Activated CD8-positive, alpha-beta memory T cell treated with anti-CD3 and anti-CD28 coated beads, Interleukin-2, amount 50 U/mL, for 24 hours (primary cell): ENCODE measurements around the gene EPHA2.
"Not testable (repeated sequence)": the region's sequence is repeated elsewhere in the genome, so short reads cannot be mapped to it uniquely, and the experiment has no call there.

Source experiments
- DNase-seq: peaks from one replicate; pipeline ENCODE4 v3.0.0-alpha.2; 2020; ENCODE audit errors: extremely low read depth

The EPHA2 gene

DNA sequence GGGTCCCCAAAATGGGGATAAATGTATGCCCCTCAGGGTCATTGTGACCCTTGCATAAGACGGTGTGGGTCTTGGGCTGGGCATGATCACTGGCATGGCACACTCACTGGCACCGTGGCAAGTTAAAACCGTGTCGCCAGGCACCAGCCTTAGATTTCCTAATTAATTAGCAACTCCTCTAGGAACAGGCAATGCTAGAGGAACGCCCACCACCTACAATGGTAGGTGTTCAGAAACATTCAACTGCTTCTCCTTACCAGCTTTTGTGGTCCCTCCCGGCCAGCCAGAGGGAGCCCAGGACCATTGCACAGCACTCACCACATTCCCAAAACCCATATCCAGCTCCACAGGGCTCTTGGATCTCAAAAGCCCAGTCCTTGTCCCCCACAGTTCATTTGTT, 36.4 kb downstream of the EPHA2 start:
- no peak for DNase-seq

- no peak for DNase-seq
These were observed 37.2 kb downstream of the EPHA2 start for GRCh38 chr1:16118706-16119105.

DNA sequence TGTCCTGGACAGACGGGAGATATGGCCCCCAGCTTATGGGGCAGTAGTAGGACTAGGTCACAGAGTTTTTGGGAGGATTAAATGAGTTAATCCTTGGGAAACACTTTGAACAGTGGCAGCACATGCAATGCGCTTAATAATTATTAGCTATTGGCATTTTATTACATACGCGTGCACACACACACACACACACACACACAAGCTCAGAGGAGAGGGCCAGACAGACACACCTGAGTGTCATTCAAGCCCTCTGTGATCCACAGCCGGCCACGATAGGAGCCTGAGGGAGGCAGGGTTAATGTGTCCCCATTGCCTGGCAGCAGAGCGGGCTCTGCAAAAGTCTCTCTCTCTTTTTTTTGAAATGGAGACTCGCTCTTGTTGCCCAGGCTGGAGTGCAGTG, 37.9 kb downstream of the EPHA2 start:
- DNase-seq, result no peak

GRCh38 chr1:16117369-16117768, 38.5 kb downstream of the EPHA2 start:
- DNase-seq, result no peak

GRCh38 chr1:16116625-16117024, 39.2 kb downstream of the EPHA2 start:
- DNase-seq, result no peak

DNA sequence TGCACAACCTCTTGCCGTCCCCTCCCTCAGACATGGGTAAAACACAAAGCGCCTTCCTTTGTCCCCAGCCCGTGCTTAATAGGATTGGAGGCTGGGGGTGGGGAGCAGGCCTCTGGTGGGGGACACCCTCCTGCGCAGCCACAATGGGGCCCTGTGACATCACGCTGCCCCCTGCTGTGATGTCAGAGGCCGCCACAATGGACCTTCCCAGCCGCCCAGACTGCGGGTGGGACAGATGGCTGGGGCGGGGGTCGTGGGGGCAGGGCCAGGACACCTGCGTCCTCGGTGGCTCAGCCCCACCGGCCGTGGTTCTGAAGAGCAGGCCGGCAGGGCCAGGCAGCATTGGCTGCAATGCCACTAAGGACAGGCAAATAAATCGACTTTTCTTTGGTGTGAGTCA, 39.9 kb downstream of the EPHA2 start:
- DNase-seq, result no peak

DNA sequence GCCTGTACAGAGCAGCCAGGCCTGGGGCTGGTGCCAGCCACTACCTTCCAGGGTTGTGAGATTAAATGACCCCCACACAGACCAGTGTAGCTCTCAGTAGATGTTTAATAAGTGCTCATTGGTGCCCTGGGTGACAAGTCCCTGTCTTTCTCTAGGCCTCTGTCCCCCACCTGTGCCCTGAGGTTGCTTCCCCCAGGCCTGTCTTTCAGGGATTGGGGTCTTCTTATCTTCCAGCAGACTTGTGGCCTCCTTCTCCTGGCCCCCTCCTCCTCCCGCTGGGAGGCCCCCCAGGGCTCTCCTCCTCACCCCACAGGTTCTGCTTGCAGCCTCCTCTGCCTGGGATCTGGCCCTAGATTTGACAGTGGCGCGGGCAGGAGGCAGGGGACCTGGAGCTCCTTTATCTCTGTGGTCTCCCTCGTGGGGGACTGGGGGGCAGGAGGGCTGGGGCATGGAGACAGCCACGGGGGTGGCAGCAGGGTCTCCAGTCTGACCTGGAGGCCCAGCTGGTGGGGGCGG, 40.3 kb downstream of the EPHA2 start:
- no peak for DNase-seq

- no peak for DNase-seq
These were observed 41.1 kb downstream of the EPHA2 start for GRCh38 chr1:16114527-16115467.

- no peak for DNase-seq
These were observed 43.0 kb downstream of the EPHA2 start for GRCh38 chr1:16112596-16113555.

DNA sequence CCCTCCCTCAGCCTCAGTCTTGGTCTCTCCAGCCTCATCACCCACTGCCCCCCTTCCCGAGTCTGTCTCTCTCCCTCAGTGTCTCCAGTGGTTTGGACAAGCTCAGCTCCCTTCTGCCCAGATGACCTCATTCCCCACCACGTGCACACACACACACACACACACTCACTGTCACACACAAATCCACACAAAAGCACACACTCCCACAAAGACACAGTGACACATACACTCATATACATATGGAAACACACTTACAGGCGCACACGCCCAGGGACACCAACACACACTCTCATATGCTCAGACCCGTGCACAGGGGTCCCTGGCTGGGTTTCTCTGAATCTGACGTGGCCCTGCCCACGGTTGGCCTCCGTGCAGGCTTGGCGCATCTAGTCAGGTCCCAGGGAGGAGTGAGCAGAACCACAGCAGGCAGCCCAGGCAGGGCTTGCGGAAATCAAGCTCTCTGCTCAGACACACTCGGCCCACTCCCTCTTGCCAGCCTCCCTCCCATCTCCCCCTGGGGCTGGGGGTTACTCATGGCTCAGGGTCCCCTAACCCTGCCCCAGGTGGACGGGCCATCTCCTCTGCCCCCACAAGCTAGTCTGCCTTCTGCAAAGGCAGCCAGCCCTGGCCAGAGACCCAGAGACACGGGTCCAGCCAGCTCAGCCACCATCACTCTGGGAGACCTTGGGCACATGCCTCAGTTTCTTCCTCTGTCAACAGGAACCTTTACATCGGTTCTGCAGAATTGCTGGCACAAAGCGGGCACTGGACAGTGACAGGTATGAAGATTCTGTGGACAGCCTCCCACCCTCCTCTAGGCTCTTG, 43.9 kb downstream of the EPHA2 start:
- no peak for DNase-seq

GRCh38 chr1:16110884-16111283, 45.0 kb downstream of the EPHA2 start:
- DNase-seq, result no peak

- no peak for DNase-seq
These were observed 45.4 kb downstream of the EPHA2 start for GRCh38 chr1:16110456-16110855.

DNA sequence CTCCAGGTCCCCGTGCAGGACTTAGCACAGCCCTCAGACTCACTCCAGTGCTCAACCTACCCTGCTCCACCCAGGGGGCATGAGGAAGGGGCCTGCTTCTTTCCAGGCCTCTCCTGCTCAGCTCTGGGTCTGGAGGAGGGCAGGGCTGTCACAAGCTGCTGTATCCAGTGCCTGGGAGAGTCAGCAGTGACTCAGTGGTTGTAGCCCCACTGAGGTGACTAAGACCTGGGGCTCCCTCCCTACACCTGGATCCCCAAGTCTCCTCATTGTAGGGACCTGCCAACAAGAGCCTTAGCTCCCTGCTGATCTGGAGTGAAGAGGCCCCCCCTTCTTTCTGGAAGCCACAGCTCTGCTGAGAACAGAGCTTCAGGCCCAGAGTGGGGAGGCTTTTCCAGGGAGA, 46.3 kb downstream of the EPHA2 start:
- no peak for DNase-seq

DNA sequence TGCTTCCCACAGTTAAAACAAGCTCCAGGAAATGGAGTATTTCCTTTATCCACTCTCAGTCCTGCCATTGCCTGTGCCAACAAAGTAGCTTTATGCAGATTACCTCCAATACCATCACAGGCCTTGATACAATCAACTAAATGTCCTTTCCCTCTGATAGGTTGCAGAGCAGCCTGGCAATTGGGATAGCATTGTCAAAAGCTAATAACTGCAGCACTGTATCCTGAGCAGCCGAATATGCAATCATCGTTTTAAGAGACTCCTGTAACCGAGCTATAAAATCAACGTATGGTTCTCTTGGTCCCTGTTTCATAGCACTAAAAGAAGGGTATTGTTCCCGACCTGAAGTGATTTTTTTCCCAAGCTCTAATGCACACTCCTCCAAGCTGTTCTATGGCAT, 48.8 kb downstream of the EPHA2 start:
- not testable (repeated sequence) for DNase-seq

DNA sequence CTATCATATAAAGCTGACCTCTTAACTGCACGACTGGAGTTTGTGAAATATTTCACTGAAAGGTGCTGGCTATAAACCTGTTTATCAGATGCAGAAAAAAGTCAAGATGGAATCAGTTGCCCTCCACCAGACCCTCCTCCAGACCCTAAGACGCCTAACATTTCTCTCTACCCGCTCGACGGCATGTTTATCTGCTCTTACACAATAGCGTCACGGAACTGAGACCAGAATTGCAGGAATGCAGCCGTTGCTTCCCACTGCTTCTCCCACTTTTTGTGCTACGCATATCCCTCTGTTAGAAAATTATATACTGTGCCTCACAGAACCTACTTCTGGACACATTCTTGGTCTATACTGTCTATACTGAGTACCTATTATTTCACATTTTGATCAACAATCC, 54.2 kb downstream of the EPHA2 start:
- no peak for DNase-seq

DNA sequence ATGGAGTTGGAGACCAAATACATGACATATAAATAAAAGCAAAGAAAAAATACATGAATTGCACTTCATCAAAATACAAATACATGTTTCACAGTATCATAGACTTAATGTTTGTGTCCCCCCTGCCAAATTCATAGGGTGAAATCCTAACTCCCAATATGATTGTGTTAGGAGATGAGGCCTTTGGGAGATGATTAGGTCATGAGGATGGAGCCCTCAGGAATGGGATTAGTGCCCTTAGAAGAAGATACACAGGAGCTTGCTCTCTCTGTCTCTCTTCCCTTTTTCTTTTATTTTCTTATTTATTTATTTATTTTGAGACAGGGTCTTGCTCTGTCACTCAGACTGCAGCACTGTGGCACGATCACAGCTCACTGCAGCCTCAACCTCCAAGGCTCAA, 56.5 kb downstream of the EPHA2 start:
- DNase-seq, result no peak

GRCh38 chr1:16095447-16095846, 60.4 kb downstream of the EPHA2 start:
- no peak for DNase-seq

DNA sequence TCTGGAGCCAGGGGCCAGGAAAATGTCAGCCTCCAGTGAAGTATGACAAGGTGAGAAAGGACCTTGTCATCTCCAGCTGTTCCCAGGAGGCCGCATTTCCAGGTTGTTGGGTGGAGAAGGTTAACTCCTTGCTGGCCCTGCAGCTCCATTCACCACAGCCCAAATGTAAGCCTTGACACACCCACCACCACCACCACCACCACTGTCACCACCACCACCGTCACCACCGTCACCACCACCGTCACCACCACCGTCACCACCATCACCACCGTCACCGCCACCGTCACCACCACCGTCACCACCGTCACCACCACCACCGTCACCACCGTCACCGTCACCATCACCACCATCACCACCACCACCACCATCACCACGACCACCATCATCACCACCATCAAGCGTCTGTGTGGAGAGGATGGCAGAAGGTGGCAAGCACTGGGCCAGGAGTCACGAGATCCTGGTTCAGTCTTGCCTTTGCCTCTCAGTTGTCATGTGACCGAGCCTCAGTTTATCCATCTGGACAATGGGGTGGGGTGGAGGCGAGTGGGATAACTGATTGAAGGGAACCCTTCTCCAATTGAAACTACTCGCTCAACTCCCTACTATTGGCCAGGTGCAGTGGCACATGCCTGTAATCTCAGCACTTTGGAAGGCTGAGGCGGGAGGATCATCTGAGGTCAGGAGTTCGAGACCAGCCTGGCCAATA, 61.3 kb downstream of the EPHA2 start:
- DNase-seq, result no peak

DNA sequence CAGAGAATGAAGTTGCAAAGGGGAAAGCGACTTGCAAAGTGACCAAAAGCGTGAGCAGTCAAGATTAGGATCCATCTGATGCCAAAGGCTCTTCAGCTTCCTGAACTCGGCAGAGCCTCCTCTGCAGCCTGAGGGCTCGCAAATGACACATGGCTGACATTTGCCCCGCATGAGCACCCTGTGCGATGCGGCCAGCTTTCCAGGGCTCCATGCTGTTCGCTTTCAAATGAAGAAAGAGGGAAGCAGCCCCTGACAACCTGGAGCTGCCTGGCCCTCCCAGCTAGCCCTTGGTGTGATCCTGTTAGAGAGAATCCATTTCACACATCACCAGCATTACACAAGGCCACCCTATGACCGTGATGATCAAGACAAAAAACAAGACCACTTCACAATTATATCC, 62.3 kb downstream of the EPHA2 start:
- DNase-seq, result no peak

DNA sequence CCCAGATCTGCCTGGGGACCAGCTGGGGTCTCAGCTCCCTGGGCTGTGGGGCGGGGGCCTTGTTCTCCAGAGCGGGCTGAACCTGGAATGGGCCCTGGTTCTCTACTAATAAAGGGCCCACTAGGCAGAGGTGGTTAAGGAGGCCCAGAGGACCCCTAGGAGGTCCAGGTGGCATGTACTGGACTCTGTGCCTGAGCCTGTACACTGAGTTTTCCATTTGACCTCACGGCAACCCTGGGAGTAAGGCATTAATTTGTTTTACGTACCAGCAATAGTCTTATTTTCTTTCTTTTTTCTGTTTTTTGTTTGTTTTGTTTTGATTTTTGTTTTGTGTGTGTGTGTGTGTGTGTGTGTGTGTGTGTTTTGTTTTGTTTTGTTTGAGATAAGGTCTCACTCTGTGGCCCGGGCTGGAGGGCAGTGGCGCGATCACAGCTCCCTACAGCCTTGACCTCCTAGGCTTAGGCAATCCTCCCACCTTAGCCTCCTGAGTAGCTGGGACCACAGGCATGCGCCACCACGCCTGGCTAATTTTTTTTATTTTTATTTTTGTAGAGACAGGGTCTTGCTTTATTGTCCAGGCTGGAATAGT, 62.9 kb downstream of the EPHA2 start:
- no peak for DNase-seq
